ENCODE measurements around the gene NDST1. TPM values are rescaled to one million over a fixed set of nuclear protein-coding genes. Genes with fewer than 3 reads are reported as not detected.

Gene NDST1
- total RNA-seq, 2 experiments from 2014 or later: 1.1 to 1.6 TPM

DNA sequence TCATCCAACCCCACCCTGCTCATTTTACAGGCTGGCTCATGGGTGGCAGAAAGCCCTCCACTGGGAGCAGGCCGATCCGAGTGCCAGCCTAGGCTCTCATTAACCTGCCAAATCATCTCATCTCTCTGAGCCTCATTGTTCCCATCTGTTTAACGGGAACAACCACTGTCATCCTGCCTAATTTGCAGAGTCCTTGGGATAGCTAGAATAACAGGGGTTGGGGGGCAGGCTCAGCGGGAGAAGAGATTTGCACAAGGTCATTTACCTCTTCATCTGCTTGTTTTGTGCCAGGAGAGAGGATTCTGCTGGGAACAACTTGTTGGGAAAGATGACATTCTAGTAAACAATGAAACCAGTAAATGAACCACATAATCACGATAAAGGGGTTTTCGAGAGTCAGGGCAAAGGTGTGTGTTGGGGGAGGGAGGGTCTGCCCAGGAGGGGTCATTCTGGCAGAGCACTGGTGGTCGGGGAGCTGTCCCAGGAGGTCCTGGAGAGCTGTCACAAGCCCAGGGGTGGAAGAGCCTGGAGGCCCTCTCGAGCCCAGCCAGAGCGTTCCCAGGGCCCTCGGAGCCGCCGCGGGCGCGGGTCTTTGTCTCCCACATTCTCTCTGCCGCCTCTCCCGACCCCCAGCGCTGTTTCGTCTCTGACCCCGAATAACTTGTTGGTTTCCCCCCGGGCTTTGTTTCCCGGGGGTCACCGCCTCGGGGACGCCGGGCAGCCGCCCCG lies 22.8 kb upstream of the NDST1 start:
- peak overlapping the region; percentile 82 for H3K4me3 Mint-ChIP-seq
- no peaks in the 10 kb centered on the region for H3K9me3 Mint-ChIP-seq
- no peaks in the 10 kb centered on the region for H3K27me3 ChIP-seq (ENCODE audit: control insufficient read depth in 1 of 2, insufficient read depth in 2 of 2, low read length in 2 of 2)
- H3K4me3 ChIP-seq (ENCODE audit: low read length): peak overlapping the region; percentile 52
- H3K27me3 Mint-ChIP-seq: peaks cover 21% of the 10 kb centered on the region
- intact Hi-C loops (cut with DNase I, micrococcal nuclease): no loop called here
- no peaks in the 10 kb centered on the region for H3K36me3 ChIP-seq (ENCODE audit: insufficient read depth, low read length)
- peak in 1 of 14 experiments; percentile 3 for DNase-seq
- H3K4me1 Mint-ChIP-seq (ENCODE audit: low read depth): peaks cover 11% of the 10 kb centered on the region
- H3K36me3 Mint-ChIP-seq (ENCODE audit: low read depth): no peaks in the 10 kb centered on the region
- no peak for ATAC-seq (ENCODE audit: poor library complexity)
- ChIA-PET CTCF (no interaction called here), POLR2A (interaction anchor here (1.0 to 1.5 kb wide), 2 partner anchors 35 to 74 kb away, joined by 4 to 5 read pairs; partner anchors contain the start of gene RPS14)
- peak overlapping the region; percentile 55 for H3K27ac Mint-ChIP-seq
- peaks cover 0 to 6% of the 10 kb centered on the region in 2 experiments for H3K9me3 ChIP-seq (ENCODE audit: control insufficient read depth in 1 of 2, insufficient read depth in 1 of 2, low read length in 2 of 2)
- TF ChIP-seq, protein P1, sequence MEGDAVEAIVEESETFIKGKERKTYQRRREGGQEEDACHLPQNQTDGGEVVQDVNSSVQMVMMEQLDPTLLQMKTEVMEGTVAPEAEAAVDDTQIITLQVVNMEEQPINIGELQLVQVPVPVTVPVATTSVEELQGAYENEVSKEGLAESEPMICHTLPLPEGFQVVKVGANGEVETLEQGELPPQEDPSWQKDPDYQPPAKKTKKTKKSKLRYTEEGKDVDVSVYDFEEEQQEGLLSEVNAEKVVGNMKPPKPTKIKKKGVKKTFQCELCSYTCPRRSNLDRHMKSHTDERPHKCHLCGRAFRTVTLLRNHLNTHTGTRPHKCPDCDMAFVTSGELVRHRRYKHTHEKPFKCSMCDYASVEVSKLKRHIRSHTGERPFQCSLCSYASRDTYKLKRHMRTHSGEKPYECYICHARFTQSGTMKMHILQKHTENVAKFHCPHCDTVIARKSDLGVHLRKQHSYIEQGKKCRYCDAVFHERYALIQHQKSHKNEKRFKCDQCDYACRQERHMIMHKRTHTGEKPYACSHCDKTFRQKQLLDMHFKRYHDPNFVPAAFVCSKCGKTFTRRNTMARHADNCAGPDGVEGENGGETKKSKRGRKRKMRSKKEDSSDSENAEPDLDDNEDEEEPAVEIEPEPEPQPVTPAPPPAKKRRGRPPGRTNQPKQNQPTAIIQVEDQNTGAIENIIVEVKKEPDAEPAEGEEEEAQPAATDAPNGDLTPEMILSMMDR (IDR thresholded peaks at IDR 0.05): no peak
- peaks cover 14% of the 10 kb centered on the region for H3K4me1 ChIP-seq (ENCODE audit: insufficient read depth, low read length)
- no peak overlapping the region for H3K27ac ChIP-seq (ENCODE audit: low read depth in 1 of 2, low read length in 2 of 2)

DNA sequence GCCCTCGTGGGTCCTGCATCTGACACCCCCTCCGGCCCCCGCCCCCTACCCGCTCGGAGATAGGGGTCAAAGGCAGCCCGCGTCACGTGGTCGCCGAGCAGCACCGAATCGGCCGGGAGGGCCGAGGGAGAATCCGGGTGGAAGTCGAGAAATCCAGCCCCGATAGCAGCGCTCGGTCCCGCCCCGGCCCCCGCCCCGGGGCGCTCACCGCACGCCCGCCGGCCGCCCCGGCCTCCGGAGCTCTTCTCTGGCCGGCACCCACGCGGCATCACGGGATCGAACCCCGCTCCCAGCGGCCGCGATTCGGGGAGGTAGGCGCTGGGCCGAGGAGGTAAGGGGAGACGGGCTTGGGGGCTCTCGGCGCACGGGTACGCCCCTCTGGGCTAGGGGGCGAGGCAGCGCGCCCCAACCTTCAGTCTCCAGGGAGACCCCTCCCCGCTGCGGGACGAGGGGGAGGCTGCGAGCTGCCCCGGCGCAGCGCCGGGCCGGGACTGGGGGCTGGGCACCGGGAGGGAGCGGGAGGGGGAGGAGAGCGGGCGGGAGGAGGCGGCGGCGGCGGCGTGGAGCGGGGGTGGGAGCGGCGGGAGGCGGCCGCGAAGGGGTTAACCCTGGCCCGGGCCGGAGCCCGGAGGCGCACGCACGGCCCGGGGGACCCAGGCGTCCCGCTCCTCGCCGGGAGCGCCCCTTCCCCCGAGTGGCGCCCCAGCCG lies 22.1 kb upstream of the NDST1 start:
- peaks cover 0 to 6% of the 10 kb centered on the region in 2 experiments for H3K9me3 ChIP-seq (ENCODE audit: control insufficient read depth in 1 of 2, insufficient read depth in 1 of 2, low read length in 2 of 2)
- H3K4me1 ChIP-seq (ENCODE audit: insufficient read depth, low read length): peaks cover 14% of the 10 kb centered on the region
- Mint-ChIP-seq H3K9me3 (no peaks in the 10 kb centered on the region), H3K27me3 (peaks cover 21% of the 10 kb centered on the region), H3K4me1 (ENCODE audit: low read depth) (peaks cover 11% of the 10 kb centered on the region), H3K27ac (no peak overlapping the region), H3K36me3 (ENCODE audit: low read depth) (no peaks in the 10 kb centered on the region), H3K4me3 (peak overlapping the region; percentile 82)
- POLR2A ChIA-PET: interaction anchor here (1.0 to 1.5 kb wide), 3 partner anchors 36 to 75 kb away, joined by 4 to 5 read pairs (median 5); partner anchors contain the start of gene RPS14
- DNase-seq: peak in 6 of 14 experiments; percentile 7 to 41 (median 28)
- peak overlapping the region; percentile 52 for H3K4me3 ChIP-seq (ENCODE audit: low read length)
- no peaks in the 10 kb centered on the region for H3K27me3 ChIP-seq (ENCODE audit: control insufficient read depth in 1 of 2, insufficient read depth in 2 of 2, low read length in 2 of 2)
- H3K36me3 ChIP-seq (ENCODE audit: insufficient read depth, low read length): no peaks in the 10 kb centered on the region
- TF ChIP-seq, protein P1 (IDR thresholded peaks at IDR 0.05): no peak
- intact Hi-C loops (cut with DNase I, micrococcal nuclease): no loop called here
- ATAC-seq (ENCODE audit: poor library complexity): peak; percentile 54
- CTCF ChIA-PET: no interaction called here
- no peak overlapping the region for H3K27ac ChIP-seq (ENCODE audit: low read depth in 1 of 2, low read length in 2 of 2)

DNA sequence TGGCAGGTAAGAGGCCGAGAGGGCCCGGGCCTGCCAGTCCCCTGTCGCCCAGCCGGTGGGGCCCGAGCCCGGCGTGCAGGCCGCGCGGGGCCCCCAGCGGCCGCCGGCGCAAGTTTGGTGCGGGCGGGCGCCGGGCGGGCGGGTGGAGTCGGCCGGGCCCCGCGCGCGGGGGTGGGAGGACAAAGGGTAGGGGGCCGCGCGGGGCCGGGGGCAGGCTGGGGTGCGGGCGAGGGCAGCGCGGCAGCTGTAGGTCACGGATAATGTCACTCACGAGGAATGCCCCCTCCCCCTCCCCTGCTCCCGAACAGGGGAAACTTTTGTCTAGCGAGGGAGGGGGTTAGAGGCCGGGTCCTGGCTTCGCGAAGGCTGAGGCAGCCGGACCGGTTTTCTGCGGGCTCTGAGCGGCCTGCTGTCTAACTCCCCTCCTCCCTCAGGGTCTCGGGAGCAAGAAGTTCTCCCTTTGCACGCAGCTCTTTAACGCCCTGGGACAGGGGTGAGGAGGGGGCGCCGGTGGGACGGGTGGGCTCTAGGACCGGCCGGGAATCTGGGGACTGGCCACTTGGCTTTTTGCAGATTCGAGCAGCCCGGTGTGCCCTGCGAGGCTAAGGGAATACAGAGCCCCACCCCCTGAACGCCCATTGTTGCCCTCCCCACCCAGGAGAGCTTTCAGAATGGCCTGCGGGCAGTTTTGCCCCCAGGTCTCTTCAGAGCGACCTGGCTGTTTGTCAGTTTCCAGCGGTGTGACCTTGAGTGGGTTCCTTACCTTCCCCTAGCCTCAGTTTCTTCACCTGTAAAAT lies 21.3 kb upstream of the NDST1 start:
- H3K27me3 Mint-ChIP-seq: peaks cover 21% of the 10 kb centered on the region

More for the DNA sequence above, 21.3 kb upstream of the NDST1 start:
- Histone ChIP-seq H3K36me3 (ENCODE audit: insufficient read depth, low read length) (no peaks in the 10 kb centered on the region), H3K4me3 (ENCODE audit: low read length) (peak overlapping the region; percentile 59), H3K27ac (ENCODE audit: low read depth in 1 of 2, low read length in 2 of 2) (no peak overlapping the region), H3K27me3 (ENCODE audit: control insufficient read depth in 1 of 2, insufficient read depth in 2 of 2, low read length in 2 of 2) (no peaks in the 10 kb centered on the region), H3K9me3 (ENCODE audit: control insufficient read depth in 1 of 2, insufficient read depth in 1 of 2, low read length in 2 of 2) (peaks cover 0 to 6% of the 10 kb centered on the region in 2 experiments), H3K4me1 (ENCODE audit: insufficient read depth, low read length) (peaks cover 14% of the 10 kb centered on the region)
- POLR2A ChIA-PET: interaction anchor here (0.6 to 1.4 kb wide), 3 partner anchors 31 to 76 kb away, joined by 3 to 5 read pairs (median 4); no protein-coding TSS in a partner anchor
- TF ChIP-seq, protein P1 (IDR thresholded peaks at IDR 0.05): no peak
- H3K4me3 Mint-ChIP-seq: peak overlapping the region; percentile 79
- ATAC-seq (ENCODE audit: poor library complexity) (peak; percentile 46), DNase-seq (peak; percentile 7 to 71 (median 28))
- intact Hi-C loops (cut with DNase I, micrococcal nuclease): no loop called here
- H3K9me3 Mint-ChIP-seq: no peaks in the 10 kb centered on the region
- CTCF ChIA-PET: no interaction called here
- H3K4me1 Mint-ChIP-seq (ENCODE audit: low read depth): peaks cover 11% of the 10 kb centered on the region
- H3K27ac Mint-ChIP-seq: no peak overlapping the region
- H3K36me3 Mint-ChIP-seq (ENCODE audit: low read depth): no peaks in the 10 kb centered on the region

Data from CD4-positive, alpha-beta T cell (primary cell).